ENCODE data around the gene IQCF6.
"Not testable (repeated sequence)": the region's sequence is repeated elsewhere in the genome, so short reads cannot be mapped to it uniquely, and the experiment has no call there.

The IQCF6 gene

DNA sequence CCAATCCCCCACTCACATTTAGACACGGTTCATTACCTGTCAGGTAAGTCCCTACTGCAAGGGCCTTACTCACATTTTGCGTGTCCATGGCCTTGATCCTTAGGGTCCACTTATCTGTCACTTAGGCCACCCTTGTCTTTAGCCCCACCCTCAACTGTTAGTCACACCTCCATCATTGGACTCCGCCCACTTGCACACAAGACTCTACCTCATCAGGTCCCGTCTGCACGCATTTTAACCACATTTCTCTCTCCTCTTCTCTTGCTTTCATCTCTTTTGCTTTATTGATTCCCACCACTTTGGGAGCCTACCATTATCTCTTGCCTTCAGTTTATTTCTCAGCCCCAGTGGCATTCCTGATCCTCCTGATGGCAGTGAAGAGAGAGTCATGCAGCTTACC, at the start of gene IQCF6:
IQCF6 (minus strand) TSS at position 101 of the 400 bp plus-strand sequence; CDS start at position 88, 13 bp downstream.
- DNase-seq (ENCODE audit: low read depth), result no peak

GRCh38 chr3:51828297-51828696, 49.3 kb upstream of the IQCF6 start:
- no peak for DNase-seq (ENCODE audit: low read depth)

- DNase-seq (ENCODE audit: low read depth), result no peak
These were observed 40.8 kb upstream of the IQCF6 start for GRCh38 chr3:51819709-51820406.

- DNase-seq (ENCODE audit: low read depth), result no peak
These were observed 40.1 kb upstream of the IQCF6 start for GRCh38 chr3:51819151-51819550.

DNA sequence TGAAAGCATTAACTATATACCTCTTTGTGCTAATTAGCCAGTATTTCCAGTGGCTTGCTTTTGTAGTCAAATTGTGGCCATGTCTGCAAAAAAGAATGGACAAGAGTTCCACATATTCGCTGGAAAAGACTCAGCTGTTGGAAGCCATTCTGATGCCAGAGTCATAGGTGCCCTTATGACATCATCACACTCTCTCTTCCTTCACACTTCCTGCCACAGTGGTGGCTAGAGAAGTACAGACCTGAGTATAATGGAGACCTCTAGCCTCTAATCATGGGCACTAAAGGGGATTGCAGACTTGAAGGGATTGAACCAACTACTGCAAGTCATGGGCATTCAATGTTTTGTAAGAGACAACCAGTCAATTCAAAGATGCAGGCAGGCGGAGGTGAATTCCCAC, 38.3 kb upstream of the IQCF6 start:
- no peak for DNase-seq (ENCODE audit: low read depth)

- DNase-seq (ENCODE audit: low read depth), result no peak
These were observed 37.7 kb upstream of the IQCF6 start for GRCh38 chr3:51816723-51817122.

- DNase-seq (ENCODE audit: low read depth), result no peak
These were observed 36.6 kb upstream of the IQCF6 start for GRCh38 chr3:51815614-51816013.

- no peak for DNase-seq (ENCODE audit: low read depth)
These were observed 35.0 kb upstream of the IQCF6 start for GRCh38 chr3:51814034-51814433.

GRCh38 chr3:51813539-51813938, 34.5 kb upstream of the IQCF6 start:
- DNase-seq (ENCODE audit: low read depth), result no peak

DNA sequence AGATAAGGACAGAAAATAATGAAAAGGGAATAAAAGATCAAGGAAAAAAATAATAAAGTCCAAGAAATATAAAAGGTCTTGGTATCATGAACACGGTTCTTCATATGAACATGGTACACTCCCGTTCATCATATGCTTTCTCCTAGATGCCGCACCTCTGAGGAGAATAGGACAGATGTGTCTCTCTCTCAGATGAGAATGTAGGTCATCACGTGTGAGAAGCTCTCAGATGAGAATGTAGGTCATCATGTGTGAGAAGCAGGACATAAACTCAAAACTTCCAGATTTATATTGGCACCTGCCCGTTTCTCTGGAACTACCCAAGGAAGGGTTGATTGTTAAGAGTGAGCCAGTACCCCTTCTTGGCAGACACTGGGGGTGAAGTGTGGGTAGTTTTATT, 29.9 kb upstream of the IQCF6 start:
- DNase-seq (ENCODE audit: low read depth), result no peak

DNA sequence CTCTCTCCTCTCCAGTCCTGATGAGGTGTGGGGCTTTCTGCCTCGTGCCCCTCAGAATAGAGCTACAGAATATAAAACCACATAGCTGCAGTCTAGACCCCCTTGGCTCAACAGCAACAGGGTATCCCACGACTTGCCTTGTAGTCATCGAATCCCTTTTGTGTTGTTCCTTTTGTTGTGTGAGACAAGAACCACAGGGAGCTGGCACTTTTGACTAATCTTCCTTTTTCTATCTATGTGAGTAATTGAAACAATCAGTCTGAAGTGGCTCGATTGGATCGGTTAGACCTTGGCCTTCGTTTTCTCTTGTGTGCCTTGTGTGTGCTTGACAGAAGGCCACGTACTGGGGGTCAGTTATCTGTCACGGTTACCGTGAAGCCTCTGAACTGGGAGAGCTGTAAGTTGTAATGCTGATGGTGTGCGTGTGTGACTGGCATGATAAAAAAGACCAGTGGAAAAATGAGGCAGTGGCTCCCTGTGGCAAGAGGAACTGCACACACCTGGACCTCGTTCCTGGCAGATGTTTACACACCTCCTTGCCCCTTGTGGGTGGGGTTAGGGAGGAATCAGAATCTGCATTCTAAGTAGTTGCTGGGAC, 23.2 kb upstream of the IQCF6 start:
- DNase-seq (ENCODE audit: low read depth), result no peak

GRCh38 chr3:51800750-51801125, 21.7 kb upstream of the IQCF6 start:
- DNase-seq (ENCODE audit: low read depth), result no peak

- peak; percentile 53 for DNase-seq (ENCODE audit: low read depth)
These were observed 21.1 kb upstream of the IQCF6 start for GRCh38 chr3:51799879-51800749.

DNA sequence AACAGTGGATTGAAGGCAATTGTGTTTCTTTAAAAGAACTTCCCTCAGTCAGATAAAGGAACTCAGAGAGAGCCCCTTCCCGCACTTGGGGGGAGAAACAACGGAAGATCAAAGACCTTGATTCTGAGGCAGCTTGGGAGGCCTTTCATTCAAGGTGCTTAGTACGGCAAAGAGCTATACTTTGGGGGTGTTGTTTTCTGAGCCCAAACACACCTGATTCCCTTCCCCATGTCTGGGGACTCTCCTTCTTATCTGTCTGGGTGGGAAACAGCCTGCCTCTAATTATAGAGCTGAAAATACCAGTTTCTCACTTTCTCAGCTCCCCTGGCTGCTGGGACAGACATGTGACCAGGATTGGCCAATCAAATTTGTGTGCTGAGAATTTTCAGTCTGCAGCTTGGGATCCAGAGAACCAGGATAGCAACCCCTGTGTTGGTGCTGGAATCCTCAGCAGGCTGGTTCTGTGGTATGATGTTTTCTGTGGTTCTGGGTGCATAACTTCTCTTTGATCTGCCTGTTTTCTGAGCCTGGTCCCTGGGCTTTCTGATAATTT, 19.4 kb upstream of the IQCF6 start:
- DNase-seq (ENCODE audit: low read depth), result no peak

DNA sequence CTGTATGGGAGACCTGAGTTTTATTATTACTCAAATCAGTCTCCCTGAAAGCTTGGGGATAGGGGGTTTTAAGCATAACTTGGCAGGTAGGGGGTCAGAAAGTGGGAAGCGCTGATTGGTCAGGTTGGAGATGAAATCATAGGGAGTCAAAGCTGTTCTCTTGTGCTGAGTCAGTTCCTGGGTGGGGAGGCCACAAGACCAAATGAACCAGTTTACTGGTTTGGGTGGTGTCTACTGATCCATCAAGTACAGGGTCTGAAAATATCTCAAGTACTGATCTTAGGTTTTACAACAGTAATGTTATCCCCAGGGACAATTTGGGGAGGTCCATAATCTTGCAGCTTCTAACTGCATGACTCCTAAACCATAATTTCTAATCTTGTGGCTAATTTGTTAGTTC, 17.8 kb upstream of the IQCF6 start:
- no peak for DNase-seq (ENCODE audit: low read depth)

DNA sequence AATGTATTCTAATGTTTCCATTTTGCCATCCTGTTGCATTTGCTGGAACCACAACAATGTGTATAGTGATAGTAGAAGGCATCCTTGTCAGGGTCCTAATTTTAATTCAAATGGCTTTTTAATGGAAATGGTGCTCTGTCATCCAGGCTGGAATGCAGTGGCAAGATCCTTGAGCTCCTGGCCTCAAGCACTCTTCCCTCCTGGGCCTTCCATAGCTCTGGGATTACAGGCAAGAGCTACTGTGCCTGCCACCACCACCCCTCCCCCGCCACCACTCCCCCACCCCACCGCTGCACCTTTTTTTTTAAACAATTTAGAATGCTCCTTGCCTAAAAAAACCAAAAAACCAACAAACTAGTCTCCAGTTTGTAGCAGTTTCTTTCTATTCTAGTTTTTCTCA, 15.2 kb upstream of the IQCF6 start:
- DNase-seq (ENCODE audit: low read depth), result no peak

DNA sequence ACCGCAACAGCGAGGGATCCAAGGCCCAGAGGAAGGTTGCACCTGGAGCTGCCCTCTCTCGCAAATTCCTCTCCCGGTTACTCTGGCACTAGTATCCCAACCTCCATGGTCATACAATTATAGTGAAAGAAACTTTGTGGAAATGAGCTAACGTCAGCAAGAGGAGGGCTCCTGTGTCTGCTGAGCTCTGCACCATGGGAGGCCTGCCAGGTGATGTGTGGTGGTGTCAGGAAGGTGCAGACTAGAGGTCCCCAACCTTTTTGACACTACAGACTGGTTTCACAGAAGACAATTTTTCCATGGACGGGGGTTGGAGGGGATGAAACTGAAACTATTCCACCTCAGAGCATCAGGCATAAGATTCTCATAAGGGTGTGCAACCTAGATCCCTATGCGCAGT, 13.2 kb upstream of the IQCF6 start:
- no peak for DNase-seq (ENCODE audit: low read depth)

GRCh38 chr3:51789437-51789836, 10.4 kb upstream of the IQCF6 start:
- no peak for DNase-seq (ENCODE audit: low read depth)

GRCh38 chr3:51787576-51787975, 8.5 kb upstream of the IQCF6 start:
- not testable (repeated sequence) for DNase-seq (ENCODE audit: low read depth)

DNA sequence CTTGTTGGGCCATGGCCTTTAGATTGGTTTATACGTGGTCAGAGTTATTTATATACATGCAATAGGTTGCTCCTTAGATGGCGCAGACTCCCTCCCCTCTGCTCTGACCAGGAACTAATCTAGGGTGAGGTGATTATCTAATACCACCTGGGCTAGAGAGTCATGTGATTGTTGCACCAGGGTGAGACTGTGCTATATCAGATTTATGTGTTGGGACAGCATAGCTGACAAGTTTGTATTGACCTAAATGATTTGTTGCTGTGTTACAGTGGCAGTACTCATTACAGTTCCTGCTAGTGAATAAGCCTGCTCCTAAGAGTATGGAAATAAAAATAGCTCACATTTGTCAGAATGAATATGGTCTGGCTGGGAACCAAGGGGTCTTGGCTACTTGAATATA, 7.2 kb upstream of the IQCF6 start:
- no peak for DNase-seq (ENCODE audit: low read depth)

DNA sequence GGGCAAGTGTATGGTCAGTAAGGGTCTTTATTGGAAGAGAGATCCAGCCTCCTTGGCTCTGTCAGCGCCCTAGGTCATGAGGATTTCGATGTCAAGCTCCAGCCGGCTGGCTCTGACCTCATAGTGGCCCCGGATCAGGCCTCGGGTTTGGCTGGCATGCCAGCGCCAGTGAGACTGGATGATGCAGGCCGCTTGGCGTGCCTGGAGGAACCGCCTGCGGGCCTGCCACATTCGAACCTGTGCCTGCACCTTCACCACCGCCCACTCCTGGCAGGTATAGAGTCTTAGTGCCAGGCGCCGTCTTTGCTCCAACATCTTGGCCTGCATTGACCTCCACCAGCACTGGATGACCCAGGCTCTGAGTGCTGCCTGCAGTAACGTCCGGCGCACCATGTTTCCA, 483 bp downstream of the IQCF6 start:
- no peak for DNase-seq (ENCODE audit: low read depth)

DNA sequence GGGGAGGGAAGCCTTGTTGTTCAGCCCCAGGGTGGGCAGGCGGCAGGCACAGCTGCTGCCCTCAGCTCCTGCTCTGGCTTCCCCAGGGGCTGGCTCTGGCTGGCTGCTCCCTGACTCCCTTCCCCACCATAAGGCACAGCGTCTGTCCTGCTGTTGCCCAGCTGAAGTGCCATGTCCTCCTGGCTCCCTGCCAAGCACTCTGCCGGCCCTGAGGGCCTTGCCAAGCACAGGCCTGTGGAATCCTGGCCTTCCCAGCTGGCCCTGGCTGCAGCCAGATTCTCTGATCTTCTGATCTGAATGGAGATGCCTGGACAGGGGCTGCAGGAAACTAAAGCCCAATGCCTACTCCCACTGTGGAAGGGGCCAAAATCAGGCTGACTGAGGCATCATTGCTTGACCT, 1.1 kb downstream of the IQCF6 start:
- no peak for DNase-seq (ENCODE audit: low read depth)

DNA sequence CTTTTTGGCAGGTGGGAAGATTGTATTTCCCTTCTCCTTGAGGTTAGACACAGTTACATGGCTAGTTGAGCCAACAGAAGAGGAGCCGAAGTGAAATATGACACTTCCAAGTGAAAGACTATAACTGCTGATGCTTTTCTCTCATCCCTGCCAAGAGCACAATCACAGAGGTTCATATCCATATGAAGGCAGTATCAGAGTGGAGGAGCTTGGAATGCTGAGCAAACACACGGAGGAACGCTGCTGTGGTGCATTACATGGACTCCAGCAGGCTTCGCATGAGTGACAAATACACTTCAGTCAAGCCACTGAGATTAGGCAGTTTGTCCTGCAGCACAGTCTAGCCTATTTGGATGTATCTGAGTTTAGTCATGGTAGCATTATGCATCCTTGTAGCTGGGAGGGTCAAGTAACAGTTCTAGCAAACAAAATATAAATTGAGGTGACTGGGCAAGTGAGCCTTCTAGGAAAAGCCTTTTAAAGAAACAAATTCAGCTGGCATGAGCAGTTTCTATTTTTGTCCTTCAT, 5.4 kb downstream of the IQCF6 start:
- no peak for DNase-seq (ENCODE audit: low read depth)
